GM12878 (cell line): Measurements from ENCODE around the gene GLRX5. TPM values are rescaled to one million over a fixed set of nuclear protein-coding genes. Genes with fewer than 3 reads are reported as not detected.

Experiments
- BMI1 ChIP-seq: fragments of 450-650 bp; IDR thresholded peaks from 2 replicates; pipeline ENCODE4 v1.6.1; 2016; ENCODE audit warnings: mild to moderate bottlenecking, moderate library complexity, borderline replicate concordance
- CREB1 ChIP-seq: IDR thresholded peaks from 2 replicates; pipeline ENCODE4 v1.6.1; 2012; ENCODE audit warnings: low read depth, mild to moderate bottlenecking, inconsistent platforms
- CREM ChIP-seq: IDR thresholded peaks from 2 replicates; pipeline ENCODE4 v1.6.1; 2014; ENCODE audit warnings: antibody characterized with exemption, low read depth
- EP300 ChIP-seq, 2 experiments: fragments of 150-350 bp in 1 of 2; IDR thresholded peaks; 2 replicates each; pipeline ENCODE4 v1.6.1; 2011 to 2012; ENCODE audit warnings: low read depth in 2 of 2, low read length in 2 of 2, borderline replicate concordance in 1 of 2, improper control_type of control experiment in 1 of 2, inconsistent platforms in 1 of 2; ENCODE audit not compliant: control insufficient read depth in 1 of 2
- ESRRA ChIP-seq: IDR thresholded peaks from 2 replicates; pipeline ENCODE4 v1.6.1; 2012; ENCODE audit warnings: mild to moderate bottlenecking, low read length, improper control_type of control experiment
- ETV6 ChIP-seq, 2 experiments: fragments of 450-650 bp in 1 of 2; IDR thresholded peaks in 1 of 2; conservative IDR thresholded peaks in 1 of 2; 2 replicates each; pipeline ENCODE4 v1.6.1; 2014; ENCODE audit warnings: antibody characterized with exemption in 1 of 2, borderline replicate concordance in 1 of 2, low read depth in 1 of 2, mild to moderate bottlenecking in 1 of 2, moderate library complexity in 1 of 2
- FOS ChIP-seq: IDR thresholded peaks from 3 replicates; pipeline ENCODE4 v1.6.1; 2011; ENCODE audit warnings: borderline replicate concordance; ENCODE audit not compliant: insufficient read length; ENCODE audit errors: extremely low read depth
- GABPA ChIP-seq: IDR thresholded peaks from 2 replicates; pipeline ENCODE4 v1.6.1; 2014; ENCODE audit warnings: antibody characterized with exemption, low read depth, mild to moderate bottlenecking, inconsistent platforms
- IKZF2 ChIP-seq, 2 experiments: fragments of 450-650 bp; IDR thresholded peaks; 2 replicates each; pipeline ENCODE4 v1.6.1; 2017; ENCODE audit warnings: mild to moderate bottlenecking in 2 of 2, moderate library complexity in 2 of 2
- KAT2A ChIP-seq: conservative IDR thresholded peaks from 2 replicates; pipeline ENCODE4 v1.6.1; 2011; ENCODE audit warnings: low read depth, low read length; ENCODE audit not compliant: control insufficient read depth
- MEF2B ChIP-seq: fragments of 450-650 bp; IDR thresholded peaks from 2 replicates; pipeline ENCODE4 v1.6.1; 2018; ENCODE audit warnings: mild to moderate bottlenecking, moderate library complexity; ENCODE audit not compliant: partially characterized antibody, poor library complexity, severe bottlenecking
- MTA2 ChIP-seq: fragments of 450-650 bp; IDR thresholded peaks from 2 replicates; pipeline ENCODE4 v1.6.1; 2016; ENCODE audit warnings: low read depth, mild to moderate bottlenecking, moderate library complexity
- MXI1 ChIP-seq: fragments of 150-350 bp; IDR thresholded peaks from 2 replicates; pipeline ENCODE4 v1.6.1; 2011; ENCODE audit warnings: low read depth, mild to moderate bottlenecking, inconsistent platforms, low read length, improper control_type of control experiment
- PAX8 ChIP-seq: fragments of 450-650 bp; IDR thresholded peaks from 2 replicates; pipeline ENCODE4 v1.6.1; 2017; ENCODE audit warnings: mild to moderate bottlenecking, moderate library complexity
- RCOR1 ChIP-seq: conservative IDR thresholded peaks from 2 replicates; pipeline ENCODE4 v1.6.1; 2012; ENCODE audit warnings: low read depth, low read length, improper control_type of control experiment
- SP1 ChIP-seq: IDR thresholded peaks from one replicate; pipeline ENCODE4 v1.6.1; 2011; ENCODE audit warnings: low read depth, low read length
- SPI1 ChIP-seq: IDR thresholded peaks from 2 replicates; pipeline ENCODE4 v1.6.1; 2011; ENCODE audit warnings: low read depth, mild to moderate bottlenecking, low read length, moderate library complexity, borderline replicate concordance; ENCODE audit not compliant: insufficient read depth
- TCF12 ChIP-seq: IDR thresholded peaks from 2 replicates; pipeline ENCODE4 v1.6.1; 2011; ENCODE audit warnings: low read depth, mild to moderate bottlenecking, low read length
- TCF7 ChIP-seq: IDR thresholded peaks from 2 replicates; pipeline ENCODE4 v1.6.1; 2014; ENCODE audit warnings: antibody characterized with exemption, borderline replicate concordance
- YY1 ChIP-seq: IDR thresholded peaks from 2 replicates; pipeline ENCODE4 v1.6.1; 2011; ENCODE audit warnings: low read depth, mild to moderate bottlenecking, low read length
- ZBED1 ChIP-seq: IDR thresholded peaks from 2 replicates; pipeline ENCODE4 v1.6.1; 2016; ENCODE audit warnings: borderline replicate concordance
- polyA plus RNA-seq, 11 experiments: library from polyadenylated mRNA; depleted of rRNA in 4 of 11; unstranded in 6 of 11; stranded (reverse) in 5 of 11; fragments of >200 nt; fragmentation: Nextera tagmentation in 4 of 11; fragmentation: Illumina TruSeq in 1 of 11; extraction: Ambion mirVana in 4 of 11; extraction: Trizol in 1 of 11; gene quantifications; 1 replicate in 1 of 11; 2 replicates in 10 of 11; pipeline versions ENCODE4 v1.2.1 to v1.2.3, GENCODE V29; 2011 to 2016; ENCODE audit warnings: inconsistent platforms in 2 of 11, missing spikeins in 2 of 11, low read depth in 1 of 11
- total RNA-seq, 4 experiments: library from RNA; depleted of rRNA in 3 of 4; stranded (reverse); fragments of >200 nt in 3 of 4; fragmentation: Illumina TruSeq in 1 of 4; extraction: Trizol in 1 of 4; gene quantifications; 2 replicates each; pipeline versions ENCODE4 v1.2.1 to v1.2.3, GENCODE V29; 2013 to 2021
- TF ChIP-seq, protein P1 (sequence below): fragments of 450-650 bp; IDR thresholded peaks from 2 replicates; pipeline ENCODE4 v1.6.1; 2017; ENCODE audit warnings: mild to moderate bottlenecking, moderate library complexity
- TF ChIP-seq, protein P2 (sequence below): IDR thresholded peaks from 2 replicates; pipeline ENCODE4 v1.6.1; 2011; ENCODE audit warnings: mild to moderate bottlenecking, low read depth, low read length, moderate library complexity; ENCODE audit not compliant: insufficient replicate concordance
- TF ChIP-seq, protein P3 (sequence below): IDR thresholded peaks from 2 replicates; pipeline ENCODE4 v1.6.1; 2011; ENCODE audit warnings: low read depth, low read length, improper control_type of control experiment, borderline replicate concordance

Gene GLRX5
- total and polyA plus RNA-seq, 10 of the 15 experiments (the other 5 are each of a cell fraction or from before 2014, with no cell fraction given) = 12.8 to 139 (median 55.4) TPM

DNA sequence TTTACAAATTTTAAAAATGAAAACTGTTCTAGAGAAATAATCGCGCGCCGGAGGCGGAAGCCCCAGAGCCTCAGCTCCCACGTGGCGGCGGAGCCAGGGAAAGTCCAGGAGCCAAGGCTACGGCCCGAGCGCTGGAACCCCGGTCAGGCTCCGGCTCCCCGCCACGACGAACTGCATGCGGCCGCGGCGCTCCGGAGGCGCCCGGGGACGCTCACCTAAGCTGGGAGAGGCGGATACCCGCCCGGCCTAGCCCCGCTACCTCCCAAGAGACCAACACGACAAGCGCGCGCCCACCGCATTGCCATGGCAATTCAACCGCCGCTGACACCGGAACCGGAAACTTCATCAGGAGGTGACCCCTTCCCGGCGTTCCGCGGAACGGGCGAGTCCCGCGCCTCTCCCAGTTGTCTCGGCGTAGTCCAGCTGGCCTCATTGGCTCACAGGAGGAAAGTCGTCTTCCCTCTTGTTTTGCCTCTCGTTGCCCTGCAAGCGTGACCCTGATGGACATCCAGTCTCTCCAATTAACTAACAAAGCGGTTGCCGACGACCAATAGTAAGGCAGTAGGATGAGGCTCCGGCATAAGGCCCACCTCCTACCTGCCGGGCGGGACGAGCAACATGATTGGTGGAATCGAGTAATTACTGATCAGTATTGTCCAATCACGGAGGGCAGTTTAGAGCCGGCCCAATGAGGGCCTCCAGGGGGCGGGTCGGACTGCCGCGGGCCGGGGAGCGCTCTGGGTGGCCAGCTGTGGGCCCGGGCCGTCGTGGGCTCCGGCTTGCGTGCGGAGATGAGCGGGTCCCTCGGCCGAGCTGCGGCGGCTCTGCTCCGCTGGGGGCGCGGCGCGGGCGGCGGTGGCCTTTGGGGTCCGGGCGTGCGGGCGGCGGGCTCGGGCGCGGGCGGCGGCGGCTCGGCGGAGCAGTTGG is at the start of gene GLRX5 (continued):
- TF ChIP-seq, protein P1, sequence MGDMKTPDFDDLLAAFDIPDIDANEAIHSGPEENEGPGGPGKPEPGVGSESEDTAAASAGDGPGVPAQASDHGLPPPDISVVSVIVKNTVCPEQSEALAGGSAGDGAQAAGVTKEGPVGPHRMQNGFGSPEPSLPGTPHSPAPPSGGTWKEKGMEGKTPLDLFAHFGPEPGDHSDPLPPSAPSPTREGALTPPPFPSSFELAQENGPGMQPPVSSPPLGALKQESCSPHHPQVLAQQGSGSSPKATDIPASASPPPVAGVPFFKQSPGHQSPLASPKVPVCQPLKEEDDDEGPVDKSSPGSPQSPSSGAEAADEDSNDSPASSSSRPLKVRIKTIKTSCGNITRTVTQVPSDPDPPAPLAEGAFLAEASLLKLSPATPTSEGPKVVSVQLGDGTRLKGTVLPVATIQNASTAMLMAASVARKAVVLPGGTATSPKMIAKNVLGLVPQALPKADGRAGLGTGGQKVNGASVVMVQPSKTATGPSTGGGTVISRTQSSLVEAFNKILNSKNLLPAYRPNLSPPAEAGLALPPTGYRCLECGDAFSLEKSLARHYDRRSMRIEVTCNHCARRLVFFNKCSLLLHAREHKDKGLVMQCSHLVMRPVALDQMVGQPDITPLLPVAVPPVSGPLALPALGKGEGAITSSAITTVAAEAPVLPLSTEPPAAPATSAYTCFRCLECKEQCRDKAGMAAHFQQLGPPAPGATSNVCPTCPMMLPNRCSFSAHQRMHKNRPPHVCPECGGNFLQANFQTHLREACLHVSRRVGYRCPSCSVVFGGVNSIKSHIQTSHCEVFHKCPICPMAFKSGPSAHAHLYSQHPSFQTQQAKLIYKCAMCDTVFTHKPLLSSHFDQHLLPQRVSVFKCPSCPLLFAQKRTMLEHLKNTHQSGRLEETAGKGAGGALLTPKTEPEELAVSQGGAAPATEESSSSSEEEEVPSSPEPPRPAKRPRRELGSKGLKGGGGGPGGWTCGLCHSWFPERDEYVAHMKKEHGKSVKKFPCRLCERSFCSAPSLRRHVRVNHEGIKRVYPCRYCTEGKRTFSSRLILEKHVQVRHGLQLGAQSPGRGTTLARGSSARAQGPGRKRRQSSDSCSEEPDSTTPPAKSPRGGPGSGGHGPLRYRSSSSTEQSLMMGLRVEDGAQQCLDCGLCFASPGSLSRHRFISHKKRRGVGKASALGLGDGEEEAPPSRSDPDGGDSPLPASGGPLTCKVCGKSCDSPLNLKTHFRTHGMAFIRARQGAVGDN = peak; percentile 33; the same call in 1 of the 2 replicates
- TF ChIP-seq EP300 (IDR thresholded peaks at IDR 0.05; ENCODE audit: borderline replicate concordance in 1 of 2, control insufficient read depth in 1 of 2, low read depth in 2 of 2, low read length in 2 of 2) = no peak
- no peak for TF ChIP-seq ESRRA
- no peak for TF ChIP-seq TCF7
- peak; percentile 97 for TF ChIP-seq GABPA
- no peak for TF ChIP-seq SPI1
- TF ChIP-seq CREM = peak; percentile 80
- TF ChIP-seq, protein P2, sequence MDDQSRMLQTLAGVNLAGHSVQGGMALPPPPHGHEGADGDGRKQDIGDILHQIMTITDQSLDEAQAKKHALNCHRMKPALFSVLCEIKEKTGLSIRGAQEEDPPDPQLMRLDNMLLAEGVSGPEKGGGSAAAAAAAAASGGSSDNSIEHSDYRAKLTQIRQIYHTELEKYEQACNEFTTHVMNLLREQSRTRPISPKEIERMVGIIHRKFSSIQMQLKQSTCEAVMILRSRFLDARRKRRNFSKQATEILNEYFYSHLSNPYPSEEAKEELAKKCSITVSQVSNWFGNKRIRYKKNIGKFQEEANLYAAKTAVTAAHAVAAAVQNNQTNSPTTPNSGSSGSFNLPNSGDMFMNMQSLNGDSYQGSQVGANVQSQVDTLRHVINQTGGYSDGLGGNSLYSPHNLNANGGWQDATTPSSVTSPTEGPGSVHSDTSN = peak; percentile 99
- peak; percentile 53; the same call in 1 of the 2 replicates for TF ChIP-seq YY1
- peak; percentile 86 for TF ChIP-seq MTA2
- TF ChIP-seq ETV6 (conservative IDR thresholded peaks at IDR 0.05 in 1 of 2, IDR thresholded peaks at IDR 0.05 in 1 of 2; ENCODE audit: borderline replicate concordance in 1 of 2, low read depth in 1 of 2) = no peak
- peak in 1 of 2 experiments; percentile 58; a peak in 2 of 4 replicates for TF ChIP-seq IKZF2 (IDR thresholded peaks at IDR 0.05)
- TF ChIP-seq ZBED1 = no peak
- TF ChIP-seq, protein P3, sequence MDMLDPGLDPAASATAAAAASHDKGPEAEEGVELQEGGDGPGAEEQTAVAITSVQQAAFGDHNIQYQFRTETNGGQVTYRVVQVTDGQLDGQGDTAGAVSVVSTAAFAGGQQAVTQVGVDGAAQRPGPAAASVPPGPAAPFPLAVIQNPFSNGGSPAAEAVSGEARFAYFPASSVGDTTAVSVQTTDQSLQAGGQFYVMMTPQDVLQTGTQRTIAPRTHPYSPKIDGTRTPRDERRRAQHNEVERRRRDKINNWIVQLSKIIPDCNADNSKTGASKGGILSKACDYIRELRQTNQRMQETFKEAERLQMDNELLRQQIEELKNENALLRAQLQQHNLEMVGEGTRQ = peak; percentile 47
- peak; percentile 100 for TF ChIP-seq FOS
- peak; percentile 98 for TF ChIP-seq MEF2B
- peak; percentile 65; the same call in 1 of the 2 replicates for TF ChIP-seq TCF12
- TF ChIP-seq MXI1 = peak; percentile 97
- no peak for TF ChIP-seq RCOR1
- TF ChIP-seq CREB1 = peak; percentile 90
- peak; percentile 99 for TF ChIP-seq SP1
- TF ChIP-seq KAT2A = no peak
- TF ChIP-seq PAX8 = no peak
- peak; percentile 97 for TF ChIP-seq BMI1
